Liver (tissue), 9 donors: ENCODE data around the gene FNDC8. TPM values are rescaled to one million over a fixed set of nuclear protein-coding genes. Genes with fewer than 3 reads are reported as not detected.
"Not testable (repeated sequence)": the region's sequence is repeated elsewhere in the genome, so short reads cannot be mapped to it uniquely, and the experiment has no call there.

Source experiments
- DNase-seq: peaks from one replicate; pipeline ENCODE4 v3.0.0-alpha.2; 2017; ENCODE audit warnings: low spot score
- H3K27ac ChIP-seq, 2 donors: one replicate each; pipeline ENCODE4 v1.7.0; 2013; ENCODE audit warnings: inconsistent platforms in 2 of 2, low read length in 2 of 2, control low read depth in 1 of 2, low read depth in 1 of 2, mild to moderate bottlenecking in 1 of 2
- H3K27me3 ChIP-seq, 4 donors: one replicate each; pipeline versions ENCODE4 v1.6.1 to v1.7.0; 2013; ENCODE audit warnings: low read length in 3 of 4, inconsistent platforms in 1 of 4, mild to moderate bottlenecking in 1 of 4, moderate library complexity in 1 of 4; ENCODE audit not compliant: control insufficient read depth in 4 of 4, insufficient read depth in 4 of 4
- H3K36me3 ChIP-seq, 4 donors: one replicate each; pipeline versions ENCODE4 v1.6.1 to v1.7.0; 2013; ENCODE audit warnings: low read length in 3 of 4, mild to moderate bottlenecking in 3 of 4, low read depth in 1 of 4, moderate library complexity in 1 of 4; ENCODE audit not compliant: control insufficient read depth in 4 of 4, insufficient read depth in 3 of 4
- H3K4me1 ChIP-seq, 4 donors: one replicate each; pipeline versions ENCODE4 v1.6.1 to v1.7.0; 2013; ENCODE audit warnings: low read length in 3 of 4, mild to moderate bottlenecking in 3 of 4, moderate library complexity in 1 of 4; ENCODE audit not compliant: control insufficient read depth in 4 of 4, insufficient read depth in 4 of 4
- H3K4me3 ChIP-seq, 3 donors: one replicate each; pipeline versions ENCODE4 v1.6.1 to v1.7.0; 2013; ENCODE audit warnings: low read length in 3 of 3, control low read depth in 1 of 3, low read depth in 1 of 3, mild to moderate bottlenecking in 1 of 3
- H3K9ac ChIP-seq, 2 donors: one replicate each; pipeline ENCODE4 v1.7.0; 2013; ENCODE audit warnings: low read length in 2 of 2, mild to moderate bottlenecking in 2 of 2, moderate library complexity in 2 of 2, control low read depth in 1 of 2, low read depth in 1 of 2
- H3K9me3 ChIP-seq, 4 donors: one replicate each; pipeline versions ENCODE4 v1.6.1 to v1.7.0; 2013; ENCODE audit warnings: low read length in 3 of 4; ENCODE audit not compliant: control insufficient read depth in 4 of 4
- ATF3 ChIP-seq: IDR thresholded peaks from 2 replicates; pipeline ENCODE4 v1.6.1; 2016; ENCODE audit warnings: antibody characterized with exemption
- CTCF ChIP-seq: fragments of 150-350 bp; IDR thresholded peaks from 2 replicates; pipeline ENCODE4 v1.5.1; 2017; ENCODE audit warnings: improper control_type of control experiment, low read depth, low read length; ENCODE audit not compliant: missing input control
- EGR1 ChIP-seq, 2 donors: IDR thresholded peaks; 2 replicates each; pipeline ENCODE4 v1.6.1; 2016 to 2018; ENCODE audit warnings: antibody characterized with exemption in 2 of 2, low read depth in 2 of 2
- FOXA1 ChIP-seq: IDR thresholded peaks from 2 replicates; pipeline ENCODE4 v1.6.1; 2016; ENCODE audit warnings: antibody characterized with exemption
- FOXA2 ChIP-seq: IDR thresholded peaks from 2 replicates; pipeline ENCODE4 v1.6.1; 2016; ENCODE audit warnings: antibody characterized with exemption
- GABPA ChIP-seq, 2 donors: IDR thresholded peaks in 1 of 2; conservative IDR thresholded peaks in 1 of 2; 2 replicates each; pipeline ENCODE4 v1.6.1; 2016; ENCODE audit warnings: antibody characterized with exemption in 2 of 2, mild to moderate bottlenecking in 1 of 2, moderate library complexity in 1 of 2
- HNF4A ChIP-seq, 2 donors: conservative IDR thresholded peaks; 2 replicates each; pipeline ENCODE4 v1.6.1; 2016; ENCODE audit warnings: antibody characterized with exemption in 2 of 2, mild to moderate bottlenecking in 2 of 2
- HNF4G ChIP-seq: IDR thresholded peaks from 2 replicates; pipeline ENCODE4 v1.6.1; 2016; ENCODE audit warnings: antibody characterized with exemption
- JUND ChIP-seq, 2 donors: IDR thresholded peaks; 2 replicates each; pipeline ENCODE4 v1.6.1; 2016; ENCODE audit warnings: antibody characterized with exemption in 2 of 2
- NR2F2 ChIP-seq: IDR thresholded peaks from 2 replicates; pipeline ENCODE4 v1.6.1; 2016; ENCODE audit warnings: antibody characterized with exemption
- RAD21 ChIP-seq, 2 donors: IDR thresholded peaks; 2 replicates each; pipeline ENCODE4 v1.6.1; 2016; ENCODE audit warnings: antibody characterized with exemption in 2 of 2, mild to moderate bottlenecking in 2 of 2
- RXRA ChIP-seq, 2 donors: IDR thresholded peaks; 2 replicates each; pipeline ENCODE4 v1.6.1; 2017 to 2018; ENCODE audit warnings: antibody characterized with exemption in 2 of 2, mild to moderate bottlenecking in 1 of 2
- SP1 ChIP-seq: IDR thresholded peaks from 2 replicates; pipeline ENCODE4 v1.6.1; 2018; ENCODE audit warnings: antibody characterized with exemption, mild to moderate bottlenecking
- TAF1 ChIP-seq: conservative IDR thresholded peaks from 2 replicates; pipeline ENCODE4 v1.6.1; 2016; ENCODE audit warnings: antibody characterized with exemption, mild to moderate bottlenecking
- YY1 ChIP-seq: IDR thresholded peaks from 2 replicates; pipeline ENCODE4 v1.6.1; 2016; ENCODE audit warnings: antibody characterized with exemption, mild to moderate bottlenecking
- WGBS: extraction: QIAGEN DNeasy Blood & Tissue Kit; methylation state at CpG from one replicate; pipeline ENCODE4 v1.1.7; 2013; 5-methylcytosine and 5-hydroxymethylcytosine counted together
- polyA plus RNA-seq, 2 donors: library from polyadenylated mRNA; stranded (reverse) in 1 of 2; unstranded in 1 of 2; fragments of 200-250 nt in 1 of 2; fragments of >200 nt in 1 of 2; fragmentation: Nextera tagmentation in 1 of 2; extraction: Ambion mirVana in 1 of 2; gene quantifications; one replicate each; pipeline versions ENCODE4 v1.2.1 to v1.2.3, GENCODE V29; 2013 to 2015
- total RNA-seq, 2 donors: library from RNA; depleted of rRNA; stranded (reverse); fragments of >200 nt; gene quantifications; one replicate each; pipeline ENCODE4 v1.2.3, GENCODE V29; 2014
- TF ChIP-seq, protein P1 (sequence below): IDR thresholded peaks from 2 replicates; pipeline ENCODE4 v1.6.1; 2016; ENCODE audit warnings: antibody characterized with exemption
- TF ChIP-seq, protein P2 (sequence below): IDR thresholded peaks from 2 replicates; pipeline ENCODE4 v1.6.1; 2016; ENCODE audit warnings: antibody characterized with exemption
- TF ChIP-seq, protein P3 (sequence below): IDR thresholded peaks from 2 replicates; pipeline ENCODE4 v1.6.1; 2016; ENCODE audit warnings: antibody characterized with exemption, mild to moderate bottlenecking
- donor health status: healthy.
- donor health status: healthy.
- donor health status: healthy.
- donor health status: healthy.
- donor health status: healthy.

The FNDC8 gene
- total and polyA plus RNA-seq, 4 donors, result not detected

DNA sequence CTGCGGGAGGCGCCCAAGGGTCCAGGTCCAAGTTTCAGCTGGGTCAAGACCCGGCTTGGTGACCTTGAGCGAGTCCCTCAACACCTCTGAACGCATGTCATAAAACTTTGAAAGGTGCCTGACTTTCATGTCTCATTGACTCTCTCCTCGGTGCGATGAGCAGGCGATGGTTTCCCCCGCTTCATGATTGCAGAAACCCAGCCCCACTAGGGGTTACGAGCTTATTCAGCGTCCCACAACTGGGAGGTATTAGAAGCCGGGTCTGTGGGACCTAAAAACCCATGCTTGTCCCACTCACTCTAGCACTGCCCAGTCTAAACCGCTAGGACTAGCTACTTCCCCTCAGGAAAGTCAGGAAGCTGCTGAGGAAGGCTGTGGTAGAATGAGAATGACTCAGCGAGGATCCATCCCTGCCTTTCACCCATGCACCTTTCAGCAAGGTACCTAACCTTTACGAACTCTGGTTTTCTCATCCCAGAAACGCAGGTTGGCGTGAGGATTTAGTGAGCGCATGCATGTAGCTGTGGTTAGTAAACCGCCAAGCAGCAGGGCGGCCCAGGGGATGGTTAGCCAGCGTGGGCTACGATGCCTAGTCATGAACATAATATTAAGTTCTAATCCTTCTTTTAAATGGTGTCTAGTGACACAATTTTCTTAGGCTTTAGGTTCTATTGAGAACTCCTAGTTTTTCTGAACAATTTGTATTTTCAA lies 31.7 kb upstream of the FNDC8 start:
- Histone ChIP-seq H3K27ac (peak overlapping the region; percentile 37 to 58), H3K36me3 (no peaks in the 10 kb centered on the region)

DNA sequence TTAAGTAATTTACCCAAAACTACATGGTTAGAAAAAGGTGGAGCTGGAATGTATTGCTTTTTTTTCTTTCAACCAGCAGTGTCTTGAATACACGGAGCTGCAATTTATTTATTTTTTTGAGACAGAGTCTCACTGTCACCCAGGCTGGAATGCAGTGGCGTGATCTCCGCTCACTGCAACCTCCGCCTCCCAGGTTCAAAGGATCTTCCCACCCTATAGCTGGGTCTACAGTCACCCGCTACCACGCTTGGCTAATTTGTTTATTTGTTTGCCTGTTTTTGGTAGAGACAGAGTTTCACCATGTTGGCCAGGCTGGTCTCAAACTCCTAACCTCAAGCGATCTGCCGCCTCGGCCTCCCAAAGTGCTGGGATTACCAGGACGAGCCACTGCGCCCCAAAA lies 30.7 kb upstream of the FNDC8 start:
- H3K36me3 ChIP-seq, H3K9ac ChIP-seq, DNase-seq, H3K27me3 ChIP-seq, H3K4me3 ChIP-seq, H3K27ac ChIP-seq, H3K9me3 ChIP-seq: not testable (repeated sequence)
- peaks cover 5 to 29% (median 9%) of the 10 kb centered on the region in 4 donors for H3K4me1 ChIP-seq
- WGBS, result 93% methylated on average over 11 of the region's 11 CpGs

More for the DNA sequence above, 31.7 kb upstream of the FNDC8 start:
- no peak for TF ChIP-seq TAF1
- no peak for TF ChIP-seq RAD21 (IDR thresholded peaks at IDR 0.05)
- TF ChIP-seq, protein P1, sequence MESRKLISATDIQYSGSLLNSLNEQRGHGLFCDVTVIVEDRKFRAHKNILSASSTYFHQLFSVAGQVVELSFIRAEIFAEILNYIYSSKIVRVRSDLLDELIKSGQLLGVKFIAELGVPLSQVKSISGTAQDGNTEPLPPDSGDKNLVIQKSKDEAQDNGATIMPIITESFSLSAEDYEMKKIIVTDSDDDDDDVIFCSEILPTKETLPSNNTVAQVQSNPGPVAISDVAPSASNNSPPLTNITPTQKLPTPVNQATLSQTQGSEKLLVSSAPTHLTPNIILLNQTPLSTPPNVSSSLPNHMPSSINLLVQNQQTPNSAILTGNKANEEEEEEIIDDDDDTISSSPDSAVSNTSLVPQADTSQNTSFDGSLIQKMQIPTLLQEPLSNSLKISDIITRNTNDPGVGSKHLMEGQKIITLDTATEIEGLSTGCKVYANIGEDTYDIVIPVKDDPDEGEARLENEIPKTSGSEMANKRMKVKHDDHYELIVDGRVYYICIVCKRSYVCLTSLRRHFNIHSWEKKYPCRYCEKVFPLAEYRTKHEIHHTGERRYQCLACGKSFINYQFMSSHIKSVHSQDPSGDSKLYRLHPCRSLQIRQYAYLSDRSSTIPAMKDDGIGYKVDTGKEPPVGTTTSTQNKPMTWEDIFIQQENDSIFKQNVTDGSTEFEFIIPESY, result no peak
- no peak for TF ChIP-seq ATF3
- TF ChIP-seq EGR1 (IDR thresholded peaks at IDR 0.05; ENCODE audit: low read depth in 2 of 2), result no peak
- TF ChIP-seq HNF4G, result no peak
- TF ChIP-seq, protein P2, sequence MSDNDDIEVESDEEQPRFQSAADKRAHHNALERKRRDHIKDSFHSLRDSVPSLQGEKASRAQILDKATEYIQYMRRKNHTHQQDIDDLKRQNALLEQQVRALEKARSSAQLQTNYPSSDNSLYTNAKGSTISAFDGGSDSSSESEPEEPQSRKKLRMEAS, result no peak
- no peak for TF ChIP-seq HNF4A (conservative IDR thresholded peaks at IDR 0.05)
- no peak for TF ChIP-seq NR2F2
- no peak for TF ChIP-seq CTCF
- TF ChIP-seq JUND (IDR thresholded peaks at IDR 0.05), result no peak
- no peak for TF ChIP-seq FOXA1
- no peak for TF ChIP-seq YY1
- no peak for TF ChIP-seq GABPA (IDR thresholded peaks at IDR 0.05 in 1 of 2, conservative IDR thresholded peaks at IDR 0.05 in 1 of 2)
- TF ChIP-seq FOXA2, result no peak
- TF ChIP-seq RXRA (IDR thresholded peaks at IDR 0.05), result no peak
- TF ChIP-seq SP1, result no peak
- TF ChIP-seq, protein P3, sequence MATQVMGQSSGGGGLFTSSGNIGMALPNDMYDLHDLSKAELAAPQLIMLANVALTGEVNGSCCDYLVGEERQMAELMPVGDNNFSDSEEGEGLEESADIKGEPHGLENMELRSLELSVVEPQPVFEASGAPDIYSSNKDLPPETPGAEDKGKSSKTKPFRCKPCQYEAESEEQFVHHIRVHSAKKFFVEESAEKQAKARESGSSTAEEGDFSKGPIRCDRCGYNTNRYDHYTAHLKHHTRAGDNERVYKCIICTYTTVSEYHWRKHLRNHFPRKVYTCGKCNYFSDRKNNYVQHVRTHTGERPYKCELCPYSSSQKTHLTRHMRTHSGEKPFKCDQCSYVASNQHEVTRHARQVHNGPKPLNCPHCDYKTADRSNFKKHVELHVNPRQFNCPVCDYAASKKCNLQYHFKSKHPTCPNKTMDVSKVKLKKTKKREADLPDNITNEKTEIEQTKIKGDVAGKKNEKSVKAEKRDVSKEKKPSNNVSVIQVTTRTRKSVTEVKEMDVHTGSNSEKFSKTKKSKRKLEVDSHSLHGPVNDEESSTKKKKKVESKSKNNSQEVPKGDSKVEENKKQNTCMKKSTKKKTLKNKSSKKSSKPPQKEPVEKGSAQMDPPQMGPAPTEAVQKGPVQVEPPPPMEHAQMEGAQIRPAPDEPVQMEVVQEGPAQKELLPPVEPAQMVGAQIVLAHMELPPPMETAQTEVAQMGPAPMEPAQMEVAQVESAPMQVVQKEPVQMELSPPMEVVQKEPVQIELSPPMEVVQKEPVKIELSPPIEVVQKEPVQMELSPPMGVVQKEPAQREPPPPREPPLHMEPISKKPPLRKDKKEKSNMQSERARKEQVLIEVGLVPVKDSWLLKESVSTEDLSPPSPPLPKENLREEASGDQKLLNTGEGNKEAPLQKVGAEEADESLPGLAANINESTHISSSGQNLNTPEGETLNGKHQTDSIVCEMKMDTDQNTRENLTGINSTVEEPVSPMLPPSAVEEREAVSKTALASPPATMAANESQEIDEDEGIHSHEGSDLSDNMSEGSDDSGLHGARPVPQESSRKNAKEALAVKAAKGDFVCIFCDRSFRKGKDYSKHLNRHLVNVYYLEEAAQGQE, result no peak
- peaks cover 5 to 29% (median 9%) of the 10 kb centered on the region in 4 donors for H3K4me1 ChIP-seq
- no peaks in the 10 kb centered on the region for H3K9me3 ChIP-seq
- no peaks in the 10 kb centered on the region for H3K27me3 ChIP-seq
- peak overlapping the region in 2 of 3 donors; percentile 18 to 90 for H3K4me3 ChIP-seq
- no peak for DNase-seq
- 48% methylated on average over 22 of the region's 22 CpGs for WGBS
- H3K9ac ChIP-seq, result peak overlapping the region; percentile 14 to 56
